HG02840 (cell line): ENCODE data around the gene PYGO2.
"Not testable (repeated sequence)": the region's sequence is repeated elsewhere in the genome, so short reads cannot be mapped to it uniquely, and the experiment has no call there.

Source experiments
- ATAC-seq: cut with Tn5 transposase; IDR thresholded peaks from one replicate; pipeline ENCODE4 v1.9.1; 2021; ENCODE audit warnings: mild to moderate bottlenecking, moderate library complexity, moderate number of reproducible peaks; ENCODE audit not compliant: unreplicated experiment, low FRiP score

PYGO2 gene

GRCh38 chr1:155000726-155001424, 39.3 kb upstream of the PYGO2 start:
- ATAC-seq: peak; percentile 38

- ATAC-seq: no peak
Measured at GRCh38 chr1:155000411-155000725, 38.8 kb upstream of the PYGO2 start.

GRCh38 chr1:154999571-155000410, 38.2 kb upstream of the PYGO2 start:
- no peak for ATAC-seq

GRCh38 chr1:154998818-154999570, 37.4 kb upstream of the PYGO2 start:
- no peak for ATAC-seq

GRCh38 chr1:154998201-154998780, 36.7 kb upstream of the PYGO2 start:
- no peak for ATAC-seq

GRCh38 chr1:154996966-154997701, 35.6 kb upstream of the PYGO2 start:
- no peak for ATAC-seq

GRCh38 chr1:154995301-154995983, 33.9 kb upstream of the PYGO2 start:
- ATAC-seq: not testable (repeated sequence)

- no peak for ATAC-seq
Measured at GRCh38 chr1:154994591-154994990, 33.0 kb upstream of the PYGO2 start.

GRCh38 chr1:154994269-154994587, 32.6 kb upstream of the PYGO2 start:
- ATAC-seq: no peak

- ATAC-seq: no peak
Measured at GRCh38 chr1:154993572-154994268, 32.1 kb upstream of the PYGO2 start, which contains the start of gene LENEP. Gene LENEP, plus strand, starts transcription at chr1:154993586. Its CDS starts 22 bp downstream, at chr1:154993608.

GRCh38 chr1:154992721-154993571, 31.4 kb upstream of the PYGO2 start:
- ATAC-seq: no peak

GRCh38 chr1:154990276-154990675, 28.7 kb upstream of the PYGO2 start:
- ATAC-seq: no peak

- no peak for ATAC-seq
Measured at GRCh38 chr1:154989195-154989860, 27.7 kb upstream of the PYGO2 start.

- ATAC-seq: no peak
Measured at GRCh38 chr1:154988058-154988954, 26.7 kb upstream of the PYGO2 start.

- ATAC-seq: no peak
Measured at GRCh38 chr1:154987326-154987725, 25.7 kb upstream of the PYGO2 start.

- not testable (repeated sequence) for ATAC-seq
Measured at GRCh38 chr1:154986736-154987135, 25.2 kb upstream of the PYGO2 start.
